ENCODE data around the gene LRMDA. TPM values are rescaled to one million over a fixed set of nuclear protein-coding genes. Genes with fewer than 3 reads are reported as not detected.

LRMDA gene
- total and polyA plus RNA-seq, 2 of the 4 experiments (the other 2 are of a cell fraction) = 0.07 TPM; not detected in 1

DNA sequence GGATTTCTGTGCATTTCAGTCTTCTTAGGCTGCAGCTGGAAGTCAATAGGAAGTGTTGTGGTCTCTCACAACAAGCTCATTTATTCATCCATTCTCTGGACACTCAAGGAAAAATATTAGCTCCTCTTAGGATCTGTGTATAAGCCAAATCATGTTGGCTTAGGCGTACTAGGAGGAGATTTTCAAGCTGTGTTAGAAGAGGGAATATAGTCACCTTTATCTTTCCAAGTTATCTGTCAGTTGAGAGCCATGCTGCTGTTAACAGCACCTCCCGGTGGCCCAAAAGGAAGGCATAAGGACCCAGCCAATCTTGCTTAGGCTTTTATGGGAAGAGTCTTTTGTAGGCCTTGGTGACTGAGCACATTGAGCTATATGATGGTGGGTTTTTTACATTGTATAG, 220.0 kb downstream of the LRMDA start:
- dilution Hi-C loops (cut with HindIII; ENCODE audit: low sequenced_read_pairs, unreplicated experiment) = no loop called here
- TF ChIP-seq BHLHE40 (IDR thresholded peaks at IDR 0.05; ENCODE audit: low read depth, low read length) (no peak), NFE2L2 (IDR thresholded peaks at IDR 0.05; ENCODE audit: low read depth, low read length) (no peak), MXI1 (IDR thresholded peaks at IDR 0.05; ENCODE audit: borderline replicate concordance, low read depth, low read length) (no peak), FOS (IDR thresholded peaks at IDR 0.05; ENCODE audit: low read depth, low read length) (no peak)
- TF ChIP-seq, protein P1, sequence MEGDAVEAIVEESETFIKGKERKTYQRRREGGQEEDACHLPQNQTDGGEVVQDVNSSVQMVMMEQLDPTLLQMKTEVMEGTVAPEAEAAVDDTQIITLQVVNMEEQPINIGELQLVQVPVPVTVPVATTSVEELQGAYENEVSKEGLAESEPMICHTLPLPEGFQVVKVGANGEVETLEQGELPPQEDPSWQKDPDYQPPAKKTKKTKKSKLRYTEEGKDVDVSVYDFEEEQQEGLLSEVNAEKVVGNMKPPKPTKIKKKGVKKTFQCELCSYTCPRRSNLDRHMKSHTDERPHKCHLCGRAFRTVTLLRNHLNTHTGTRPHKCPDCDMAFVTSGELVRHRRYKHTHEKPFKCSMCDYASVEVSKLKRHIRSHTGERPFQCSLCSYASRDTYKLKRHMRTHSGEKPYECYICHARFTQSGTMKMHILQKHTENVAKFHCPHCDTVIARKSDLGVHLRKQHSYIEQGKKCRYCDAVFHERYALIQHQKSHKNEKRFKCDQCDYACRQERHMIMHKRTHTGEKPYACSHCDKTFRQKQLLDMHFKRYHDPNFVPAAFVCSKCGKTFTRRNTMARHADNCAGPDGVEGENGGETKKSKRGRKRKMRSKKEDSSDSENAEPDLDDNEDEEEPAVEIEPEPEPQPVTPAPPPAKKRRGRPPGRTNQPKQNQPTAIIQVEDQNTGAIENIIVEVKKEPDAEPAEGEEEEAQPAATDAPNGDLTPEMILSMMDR (conservative IDR thresholded peaks at IDR 0.05; ENCODE audit: low read depth, low read length) = no peak
- no peak overlapping the region for H3K9ac ChIP-seq (ENCODE audit: low read depth, low read length)
- H3K4me2 ChIP-seq (ENCODE audit: low read depth, low read length) = no peak overlapping the region
- H4K91ac ChIP-seq (ENCODE audit: insufficient read depth, low read depth, low read length) = no peak overlapping the region
- H2AK5ac ChIP-seq (ENCODE audit: low read depth, low read length) = no peak overlapping the region
- no peak overlapping the region for H4K8ac ChIP-seq (ENCODE audit: low read depth in 2 of 2, low read length in 2 of 2)
- no peaks in the 10 kb centered on the region for H3K79me1 ChIP-seq (ENCODE audit: low read depth in 1 of 2, low read length in 2 of 2)
- H3K14ac ChIP-seq (replicated peaks; ENCODE audit: low read depth, low read length) = no peak overlapping the region
- H3K4ac ChIP-seq (ENCODE audit: low read depth, low read length) = no peak overlapping the region
- H2AFZ ChIP-seq (replicated peaks; ENCODE audit: low read length, poor library complexity) = no peak overlapping the region
- ChIA-PET POLR2A (ENCODE audit: unreplicated experiment) (no interaction called here), CTCF (no interaction called here)
- DNase-seq (no peak), ATAC-seq (ENCODE audit: low read depth) (no peak)
- BruUV-seq (replicated peaks) = no TSS peak
- H4K20me1 ChIP-seq (ENCODE audit: insufficient read depth, low read length) = no peaks in the 10 kb centered on the region
- no peaks in the 10 kb centered on the region for H3K9me1 ChIP-seq (ENCODE audit: insufficient read depth, low read length)
- H2BK5ac ChIP-seq (ENCODE audit: low read depth, low read length, poor library complexity, severe bottlenecking) = no peak overlapping the region
- H3K23ac ChIP-seq (ENCODE audit: low read depth, low read length) = no peak overlapping the region
- no peaks in the 10 kb centered on the region for H3K36me3 ChIP-seq (ENCODE audit: control insufficient read depth, insufficient read depth, low read length)
- no peak overlapping the region for H2BK20ac ChIP-seq (ENCODE audit: low read depth, low read length)
- intact Hi-C loops (cut with micrococcal nuclease) = loop anchor here (1.0 kb wide), 1 partner anchor 250 kb away; the partner anchor contains the start of gene ZNF503
- H3K4me1 ChIP-seq (ENCODE audit: control insufficient read depth, insufficient read depth, low read length) = no peaks in the 10 kb centered on the region
- no peak overlapping the region for H2BK120ac ChIP-seq (ENCODE audit: low read depth, low read length)
- WGBS, 2 experiments (ENCODE audit: extremely low coverage in 2 of 2, insufficient read length in 1 of 2) = no CpG with 5 or more reads among the region's 2 CpGs
- H3K18ac ChIP-seq (ENCODE audit: low read depth, low read length) = no peak overlapping the region
- no peaks in the 10 kb centered on the region for H3K9me3 ChIP-seq (ENCODE audit: control insufficient read depth, insufficient read depth, low read length)
- H3K4me3 ChIP-seq (ENCODE audit: insufficient read depth, low read depth, low read length) = no peak overlapping the region
- in situ Hi-C loops (cut with MboI; ENCODE audit: low sequenced_read_pairs) = no loop called here
- H2AK9ac ChIP-seq (replicated peaks; ENCODE audit: low read depth, low read length, poor library complexity) = no peak overlapping the region
- H3K27ac ChIP-seq (ENCODE audit: insufficient read depth, low read length) = no peak overlapping the region
- H2BK15ac ChIP-seq (ENCODE audit: low read depth, low read length) = no peak overlapping the region
- H4K5ac ChIP-seq (ENCODE audit: low read depth, low read length) = no peak overlapping the region
- H3K27me3 ChIP-seq (ENCODE audit: control insufficient read depth, insufficient read depth, low read length) = peaks cover 2% of the 10 kb centered on the region; the same call in 1 of the 2 replicates
- H3K56ac ChIP-seq (ENCODE audit: extremely low read depth, insufficient read depth, low read length) = no peak overlapping the region

Data from IMR-90 (cell line).